ENCODE data around the gene AGR2.
"Not testable (repeated sequence)": the region's sequence is repeated elsewhere in the genome, so short reads cannot be mapped to it uniquely, and the experiment has no call there.

Gene AGR2

DNA sequence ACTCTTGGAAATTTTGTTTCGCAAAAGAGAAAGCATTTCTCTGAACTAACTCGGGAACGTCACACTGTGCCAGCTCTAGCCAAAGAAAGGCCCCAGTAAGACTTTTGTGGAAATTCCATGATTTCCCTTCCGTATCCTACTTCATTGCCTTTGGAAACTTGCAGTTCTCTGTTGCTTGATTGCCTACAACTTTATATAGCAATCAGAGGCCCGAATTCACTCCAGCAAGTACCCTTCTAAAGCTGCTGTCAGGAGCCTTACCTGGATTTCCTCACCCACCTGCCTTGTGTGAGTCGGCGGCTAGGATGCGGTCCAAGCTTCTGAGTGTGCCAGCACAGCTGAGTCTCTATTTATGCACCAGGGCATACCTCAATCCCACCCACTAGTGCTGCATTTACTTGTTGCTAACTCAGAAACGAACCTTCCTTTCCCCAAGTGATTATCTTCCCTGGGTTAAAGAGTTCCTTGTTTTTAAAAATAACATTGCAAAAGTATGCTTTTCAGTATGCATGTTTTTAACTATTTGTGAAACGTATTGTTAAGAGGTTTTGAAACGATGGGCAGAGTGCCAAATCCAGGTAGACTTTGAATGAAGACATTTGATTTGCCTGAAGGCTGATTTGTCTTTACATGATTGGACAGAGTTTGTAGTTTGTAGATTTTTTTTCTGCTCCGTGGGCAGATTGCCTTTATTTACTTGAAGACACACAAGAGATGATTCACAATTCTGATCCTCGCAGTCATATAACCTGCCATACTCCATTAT, at the start of gene AGR2:
Gene AGR2 (minus strand): TSS at position 326 of the 766 bp plus-strand sequence. CDS start 3,203 bp downstream, outside the sequence.
- H3K4me3 ChIP-seq (ENCODE audit: control insufficient read depth, low read depth, low read length) = no peak within 1 kb of the TSS
- DNase-seq (ENCODE audit: low read depth) = no peak

DNA sequence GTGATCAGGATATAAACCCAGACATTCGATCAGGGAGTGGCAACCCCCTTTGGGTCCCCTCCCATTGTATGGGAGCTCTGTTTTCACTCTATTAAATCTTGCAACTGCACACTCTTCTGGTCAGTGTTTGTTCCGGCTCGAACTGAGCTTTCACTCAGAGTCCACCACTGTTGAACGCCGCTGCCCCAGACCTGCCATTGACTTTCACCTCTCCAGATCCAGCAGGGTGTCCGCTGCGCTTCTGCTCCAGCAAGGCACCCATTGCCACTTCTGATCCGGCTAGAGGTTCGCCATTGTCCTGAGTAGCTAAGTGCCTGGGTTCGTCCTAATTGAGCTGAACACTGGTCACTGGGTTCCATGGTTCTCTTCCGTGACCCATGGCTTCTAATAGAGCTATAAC, 48.4 kb upstream of the AGR2 start:
- not testable (repeated sequence) for H3K4me3 ChIP-seq (ENCODE audit: control insufficient read depth, low read depth, low read length); DNase-seq (ENCODE audit: low read depth)

More for the DNA sequence above, at the start of gene AGR2:
- TF ChIP-seq, protein P1, sequence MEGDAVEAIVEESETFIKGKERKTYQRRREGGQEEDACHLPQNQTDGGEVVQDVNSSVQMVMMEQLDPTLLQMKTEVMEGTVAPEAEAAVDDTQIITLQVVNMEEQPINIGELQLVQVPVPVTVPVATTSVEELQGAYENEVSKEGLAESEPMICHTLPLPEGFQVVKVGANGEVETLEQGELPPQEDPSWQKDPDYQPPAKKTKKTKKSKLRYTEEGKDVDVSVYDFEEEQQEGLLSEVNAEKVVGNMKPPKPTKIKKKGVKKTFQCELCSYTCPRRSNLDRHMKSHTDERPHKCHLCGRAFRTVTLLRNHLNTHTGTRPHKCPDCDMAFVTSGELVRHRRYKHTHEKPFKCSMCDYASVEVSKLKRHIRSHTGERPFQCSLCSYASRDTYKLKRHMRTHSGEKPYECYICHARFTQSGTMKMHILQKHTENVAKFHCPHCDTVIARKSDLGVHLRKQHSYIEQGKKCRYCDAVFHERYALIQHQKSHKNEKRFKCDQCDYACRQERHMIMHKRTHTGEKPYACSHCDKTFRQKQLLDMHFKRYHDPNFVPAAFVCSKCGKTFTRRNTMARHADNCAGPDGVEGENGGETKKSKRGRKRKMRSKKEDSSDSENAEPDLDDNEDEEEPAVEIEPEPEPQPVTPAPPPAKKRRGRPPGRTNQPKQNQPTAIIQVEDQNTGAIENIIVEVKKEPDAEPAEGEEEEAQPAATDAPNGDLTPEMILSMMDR (IDR thresholded peaks at IDR 0.05; ENCODE audit: control insufficient read depth, insufficient read depth, low read depth, low read length, missing control alignments) = no peak

DNA sequence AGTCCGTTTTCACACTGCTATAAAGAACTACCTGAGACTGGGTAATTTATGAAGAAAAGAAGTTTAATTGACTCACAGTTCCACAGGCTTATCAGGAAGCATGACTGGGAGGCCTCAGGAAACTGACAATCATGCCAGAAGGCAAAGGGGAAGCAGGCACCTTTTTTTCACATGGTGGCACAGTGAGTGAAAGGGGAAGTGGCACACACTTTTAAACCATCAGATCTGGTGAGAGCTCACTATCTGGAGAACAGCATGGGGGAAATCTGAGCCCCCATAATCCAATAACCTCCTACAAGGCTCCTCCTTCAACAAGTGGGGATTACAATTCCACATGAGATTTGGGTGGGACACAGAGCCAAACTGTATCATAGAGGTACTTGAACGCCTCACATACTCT, 47.0 kb upstream of the AGR2 start:
- H3K4me3 ChIP-seq (ENCODE audit: control insufficient read depth, low read depth, low read length) = no peak overlapping the region
- DNase-seq (ENCODE audit: low read depth) = no peak
- TF ChIP-seq, protein P1 (IDR thresholded peaks at IDR 0.05; ENCODE audit: control insufficient read depth, insufficient read depth, low read depth, low read length, missing control alignments) = no peak

DNA sequence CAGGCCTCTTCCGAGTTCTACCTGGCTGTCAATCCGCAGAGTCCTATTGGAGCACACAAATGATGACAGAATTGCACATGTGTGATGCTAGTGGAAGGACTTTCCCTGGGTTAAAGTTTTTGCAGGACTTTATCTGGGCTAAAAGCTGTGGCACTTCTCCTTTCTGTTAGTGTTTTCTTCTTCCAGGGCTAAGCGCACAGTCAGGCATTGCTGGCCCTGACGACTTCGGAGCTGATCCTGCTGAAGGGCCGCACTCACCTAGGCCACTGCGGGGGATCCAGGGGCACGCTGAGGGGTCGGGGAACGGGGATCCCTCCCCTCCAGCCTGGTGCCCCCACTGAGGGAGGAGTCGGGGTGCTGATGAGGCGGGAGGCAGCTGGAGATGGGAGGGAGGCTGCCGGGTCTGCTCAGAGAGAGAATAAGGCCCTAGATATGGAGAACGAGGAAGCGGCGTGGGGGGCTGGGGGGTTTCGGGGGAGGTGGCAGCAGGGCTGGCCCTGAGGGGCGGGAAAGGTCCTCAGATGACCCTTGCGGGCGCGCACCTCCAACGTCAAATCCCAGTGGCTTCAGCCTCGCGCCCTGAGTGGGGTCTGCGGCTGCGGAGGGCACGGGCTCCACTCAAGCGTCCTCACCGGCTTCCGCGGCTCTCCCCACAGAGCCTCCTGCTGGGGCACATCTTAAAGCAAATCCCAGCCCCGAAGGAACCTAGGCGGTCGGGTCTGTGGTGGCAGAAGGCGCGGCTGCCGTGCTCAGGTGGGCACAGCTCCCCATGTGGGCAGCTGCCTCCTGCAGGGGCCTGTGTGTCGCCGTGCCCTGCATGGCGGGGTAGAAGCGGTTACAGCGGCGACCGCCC, 46.0 kb upstream of the AGR2 start:
- no peak for DNase-seq (ENCODE audit: low read depth)
- TF ChIP-seq, protein P1 (IDR thresholded peaks at IDR 0.05; ENCODE audit: control insufficient read depth, insufficient read depth, low read depth, low read length, missing control alignments) = no peak
- no peak overlapping the region for H3K4me3 ChIP-seq (ENCODE audit: control insufficient read depth, low read depth, low read length)

DNA sequence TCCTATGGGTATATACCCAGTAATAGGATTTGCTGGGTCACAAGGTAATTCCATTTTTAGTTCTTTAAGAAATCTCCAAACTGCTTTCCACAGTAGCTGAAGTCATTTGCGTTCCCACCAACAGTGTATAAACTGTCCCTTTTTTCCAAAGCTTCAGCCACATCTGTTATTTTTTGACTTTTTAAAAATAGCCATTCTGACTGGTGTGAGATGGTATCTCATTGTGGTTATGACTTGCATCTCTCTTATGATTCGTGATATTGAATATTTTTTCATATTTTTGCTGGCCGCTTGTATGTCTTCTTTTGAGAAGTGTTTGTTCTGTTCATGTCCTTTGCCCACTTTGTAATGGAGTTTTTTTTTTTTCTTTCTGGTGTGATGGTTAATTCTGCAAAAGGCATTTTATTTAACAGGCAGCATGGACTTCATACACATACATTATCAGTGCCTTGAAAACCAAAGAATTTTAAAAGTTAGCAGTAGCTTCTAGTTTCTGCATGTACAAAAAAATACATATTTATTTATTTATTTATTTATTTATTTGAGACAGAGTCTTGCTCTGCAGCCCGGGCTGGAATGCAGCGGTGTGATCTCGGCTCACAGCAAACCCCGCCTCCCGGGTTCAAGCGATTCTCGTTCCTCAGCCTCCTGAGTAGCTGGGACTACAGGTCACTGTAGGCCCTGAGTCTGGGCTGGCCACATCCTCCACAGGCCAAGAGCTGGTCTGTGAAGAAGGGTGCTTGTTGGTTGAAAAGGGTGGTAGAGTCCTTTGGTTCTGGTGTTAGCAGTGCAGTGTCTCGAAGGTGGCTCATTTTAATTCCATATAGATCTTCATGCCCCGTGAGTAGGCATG, 44.7 kb upstream of the AGR2 start:
- DNase-seq (ENCODE audit: low read depth) = no peak
- TF ChIP-seq, protein P1 (IDR thresholded peaks at IDR 0.05; ENCODE audit: control insufficient read depth, insufficient read depth, low read depth, low read length, missing control alignments) = no peak
- H3K4me3 ChIP-seq (ENCODE audit: control insufficient read depth, low read depth, low read length) = no peak overlapping the region

DNA sequence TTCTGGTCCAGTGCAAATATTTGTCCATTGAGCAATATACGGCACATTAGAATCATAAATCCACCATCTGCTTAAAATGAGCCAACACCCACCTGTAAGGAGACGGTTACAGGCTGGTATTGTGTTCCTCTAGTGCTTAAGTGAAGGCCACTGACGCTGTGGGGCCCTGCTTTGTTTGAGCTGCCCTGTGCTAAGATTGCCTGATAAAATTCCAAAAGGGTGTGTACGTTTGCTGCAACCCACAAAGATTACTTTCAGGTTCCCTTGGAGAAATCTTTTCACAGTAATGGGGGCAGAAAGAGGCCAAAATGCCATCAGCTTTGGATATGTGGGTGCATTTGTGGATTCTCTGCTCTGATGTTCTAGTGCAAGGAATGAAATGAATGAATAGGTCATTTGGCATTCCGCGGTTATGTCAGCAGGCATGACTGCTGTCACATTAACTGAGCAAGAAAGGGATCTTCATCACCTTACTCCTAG, 42.6 kb upstream of the AGR2 start:
- TF ChIP-seq, protein P1 (IDR thresholded peaks at IDR 0.05; ENCODE audit: control insufficient read depth, insufficient read depth, low read depth, low read length, missing control alignments) = no peak
- no peak for DNase-seq (ENCODE audit: low read depth)
- no peak overlapping the region for H3K4me3 ChIP-seq (ENCODE audit: control insufficient read depth, low read depth, low read length)
